RWPE2 (cell line): ENCODE data around the gene BANF1.

Experiments used
- ATAC-seq: fragments of 200-7000 bp; cut with Tn5 transposase; 3 replicates; pipeline ENCODE4 v1.9.1; 2021; ENCODE audit warnings: low read depth
- DNase-seq: peaks from one replicate; pipeline ENCODE4 v3.0.0-alpha.2; 2020; ENCODE audit warnings: low spot score
- H3K27ac ChIP-seq: fragments of 450-650 bp; 2 replicates; pipeline ENCODE4 v1.5.1; 2017; ENCODE audit warnings: mild to moderate bottlenecking; ENCODE audit not compliant: poor library complexity, severe bottlenecking
- H3K27me3 ChIP-seq: fragments of 250-450 bp; sonication (Bioruptor Pico); 2 replicates; pipeline ENCODE4 v1.5.1; 2021; ENCODE audit warnings: mild to moderate bottlenecking, moderate library complexity; ENCODE audit not compliant: insufficient read depth, poor library complexity, severe bottlenecking
- H3K36me3 ChIP-seq: fragments of 250-450 bp; sonication (Bioruptor Pico); 2 replicates; pipeline ENCODE4 v1.5.1; 2020; ENCODE audit warnings: low read depth, mild to moderate bottlenecking, moderate library complexity
- H3K4me1 ChIP-seq: fragments of 250-450 bp; sonication (Bioruptor Pico); 2 replicates; pipeline ENCODE4 v1.5.1; 2021; ENCODE audit warnings: mild to moderate bottlenecking, moderate library complexity; ENCODE audit not compliant: insufficient read depth, poor library complexity, severe bottlenecking
- H3K4me3 ChIP-seq: fragments of 250-450 bp; sonication (Bioruptor Pico); 2 replicates; pipeline ENCODE4 v1.5.1; 2021; ENCODE audit warnings: mild to moderate bottlenecking, moderate library complexity; ENCODE audit not compliant: severe bottlenecking
- H3K9me3 ChIP-seq: fragments of 250-450 bp; sonication (Bioruptor Pico); 2 replicates; pipeline ENCODE4 v1.5.1; 2021; ENCODE audit warnings: mild to moderate bottlenecking, moderate library complexity; ENCODE audit not compliant: severe bottlenecking
- CTCF ChIP-seq: fragments of 450-650 bp; IDR thresholded peaks from one replicate; pipeline ENCODE4 v1.5.1; 2017; ENCODE audit warnings: mild to moderate bottlenecking, moderate library complexity; ENCODE audit not compliant: poor library complexity, severe bottlenecking

The BANF1 gene

GRCh38 chr11:65977621-65978390, 24.5 kb upstream of the BANF1 start:
- DNase-seq (no peak), ATAC-seq (no peak)
- no peak overlapping the region for H3K4me3 ChIP-seq
- no peak overlapping the region for H3K27ac ChIP-seq
- no peaks in the 10 kb centered on the region for H3K4me1 ChIP-seq
- no peaks in the 10 kb centered on the region for H3K9me3 ChIP-seq
- TF ChIP-seq CTCF, result no peak
- peaks cover 37% of the 10 kb centered on the region for H3K36me3 ChIP-seq
- H3K27me3 ChIP-seq, result no peaks in the 10 kb centered on the region

DNA sequence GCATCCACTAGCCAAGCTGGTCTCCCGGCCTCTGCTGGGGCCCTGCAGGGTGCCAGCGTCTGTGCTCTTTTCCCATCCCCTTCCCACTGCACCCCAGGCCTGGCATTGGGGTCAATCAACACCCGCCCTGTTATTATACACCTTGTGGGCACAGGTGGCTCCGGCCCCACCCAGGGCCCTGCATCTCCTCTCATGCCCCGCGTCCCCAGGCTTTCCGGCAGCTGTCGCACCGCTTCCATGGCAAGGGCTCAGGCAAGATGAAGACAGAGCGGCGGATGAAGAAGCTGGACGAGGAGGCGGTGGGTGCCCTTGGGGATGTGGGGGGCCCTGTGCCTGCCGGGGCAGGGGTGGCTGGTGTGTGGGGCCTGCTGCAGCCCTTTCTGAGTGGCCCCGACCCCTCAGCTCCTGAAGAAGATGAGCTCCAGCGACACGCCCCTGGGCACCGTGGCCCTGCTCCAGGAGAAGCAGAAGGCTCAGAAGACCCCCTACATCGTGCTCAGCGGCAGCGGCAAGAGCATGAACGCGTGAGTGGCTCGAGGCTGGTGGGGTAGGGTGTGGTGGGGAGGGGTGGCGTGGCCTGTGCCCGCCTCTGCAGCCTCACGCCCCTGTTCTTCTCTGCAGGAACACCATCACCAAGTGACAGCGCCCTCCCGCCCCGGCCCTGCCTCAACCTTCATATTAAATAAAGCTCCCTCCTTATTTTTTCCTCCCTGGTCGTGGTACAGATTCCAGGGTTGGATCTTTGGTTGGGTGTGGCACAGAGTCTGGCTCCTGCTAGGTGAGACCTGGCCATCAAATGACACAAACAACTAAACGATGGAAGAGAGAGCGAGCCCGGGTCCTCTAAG, 23.7 kb upstream of the BANF1 start:
- Histone ChIP-seq H3K27me3 (no peaks in the 10 kb centered on the region), H3K4me3 (no peak overlapping the region), H3K27ac (no peak overlapping the region), H3K4me1 (no peaks in the 10 kb centered on the region), H3K9me3 (no peaks in the 10 kb centered on the region), H3K36me3 (peaks cover 33% of the 10 kb centered on the region)
- no peak for TF ChIP-seq CTCF
- DNase-seq (no peak), ATAC-seq (no peak)

- Histone ChIP-seq H3K27ac (no peak overlapping the region), H3K36me3 (peaks cover 33% of the 10 kb centered on the region), H3K9me3 (no peaks in the 10 kb centered on the region), H3K27me3 (no peaks in the 10 kb centered on the region), H3K4me1 (no peaks in the 10 kb centered on the region), H3K4me3 (no peak overlapping the region)
- ATAC-seq, result peak; percentile 9; the same call in 1 of the 3 replicates
- TF ChIP-seq CTCF, result no peak
- no peak for DNase-seq
Observed at GRCh38 chr11:65979261-65979759, 23.0 kb upstream of the BANF1 start.

- Histone ChIP-seq H3K36me3 (peaks cover 27% of the 10 kb centered on the region), H3K4me1 (no peaks in the 10 kb centered on the region), H3K27me3 (no peaks in the 10 kb centered on the region), H3K9me3 (no peaks in the 10 kb centered on the region), H3K27ac (no peak overlapping the region), H3K4me3 (no peak overlapping the region)
- peak; percentile 5; the same call in 1 of the 3 replicates for ATAC-seq
- TF ChIP-seq CTCF, result no peak
- DNase-seq, result no peak
Observed at GRCh38 chr11:65981101-65981740, 21.1 kb upstream of the BANF1 start.
